IMR-90 (cell line): Measurements from ENCODE around the gene FSTL1.
A peak's percentile ranks its signal among the peaks of the same experiment; 100 is the strongest.

Experiments used
- BHLHE40 ChIP-seq: fragments of 150-350 bp; IDR thresholded peaks from 2 replicates; pipeline ENCODE4 v1.6.1; 2016; ENCODE audit warnings: mild to moderate bottlenecking, low read depth, low read length
- CEBPB ChIP-seq: IDR thresholded peaks from 2 replicates; pipeline ENCODE4 v1.6.1; 2012; ENCODE audit warnings: low read depth, low read length, improper control_type of control experiment
- CTCF ChIP-seq: conservative IDR thresholded peaks from 2 replicates; pipeline ENCODE4 v1.5.1; 2012; ENCODE audit warnings: mild to moderate bottlenecking, low read depth, low read length, improper control_type of control experiment
- ELK1 ChIP-seq: fragments of 150-350 bp; IDR thresholded peaks from 2 replicates; pipeline ENCODE4 v1.6.1; 2016; ENCODE audit warnings: low read depth, mild to moderate bottlenecking, low read length, moderate library complexity, borderline replicate concordance
- FOS ChIP-seq: fragments of 150-350 bp; IDR thresholded peaks from 2 replicates; pipeline ENCODE4 v1.6.1; 2016; ENCODE audit warnings: low read depth, low read length
- MAFK ChIP-seq: IDR thresholded peaks from 2 replicates; pipeline ENCODE4 v1.6.1; 2012; ENCODE audit warnings: low read depth, low read length, improper control_type of control experiment
- MXI1 ChIP-seq: IDR thresholded peaks from 2 replicates; pipeline ENCODE4 v1.6.1; 2012; ENCODE audit warnings: low read depth, mild to moderate bottlenecking, low read length, moderate library complexity, borderline replicate concordance
- NFE2L2 ChIP-seq: fragments of 150-350 bp; IDR thresholded peaks from 2 replicates; pipeline ENCODE4 v1.6.1; 2016; ENCODE audit warnings: low read depth, mild to moderate bottlenecking, low read length
- POLR2A ChIP-seq: IDR thresholded peaks from 2 replicates; pipeline ENCODE4 v1.6.1; 2012; ENCODE audit warnings: mild to moderate bottlenecking, low read depth, low read length
- RAD21 ChIP-seq: IDR thresholded peaks from 2 replicates; pipeline ENCODE4 v1.6.1; 2012; ENCODE audit warnings: low read length, improper control_type of control experiment
- RCOR1 ChIP-seq: IDR thresholded peaks from 2 replicates; pipeline ENCODE4 v1.6.1; 2012; ENCODE audit warnings: mild to moderate bottlenecking, low read length, improper control_type of control experiment; ENCODE audit not compliant: insufficient replicate concordance
- RFX5 ChIP-seq: IDR thresholded peaks from 2 replicates; pipeline ENCODE4 v1.8.0; 2012; ENCODE audit warnings: low read depth, mild to moderate bottlenecking, low read length, moderate library complexity
- USF2 ChIP-seq: fragments of 150-350 bp; IDR thresholded peaks from 2 replicates; pipeline ENCODE4 v1.6.1; 2017; ENCODE audit warnings: mild to moderate bottlenecking, antibody characterized with exemption, low read length, low read depth

GRCh38 chr3:120348065-120348990 is 102.5 kb downstream of the FSTL1 start:
- TF ChIP-seq RFX5 (no peak), CTCF (no peak), MAFK (no peak), ELK1 (no peak), NFE2L2 (no peak), RAD21 (no peak), MXI1 (peak; percentile 25; the same call in 1 of the 2 replicates), POLR2A (no peak), RCOR1 (no peak), BHLHE40 (no peak), FOS (no peak), CEBPB (no peak), USF2 (no peak)
